Measurements from ENCODE around the gene ACTL6B.

The ACTL6B gene

GRCh38 chr7:100599911-100600729, 56.1 kb downstream of the ACTL6B start:
- DNase-seq: no peak

GRCh38 chr7:100598425-100598824, 57.8 kb downstream of the ACTL6B start:
- no peak for DNase-seq

GRCh38 chr7:100595188-100595587, 61.1 kb downstream of the ACTL6B start:
- no peak for DNase-seq

Data from stimulated activated CD4-positive, alpha-beta T cell treated with anti-CD3 and anti-CD28 coated beads, Interleukin-4, amount 100 ng/mL, for 1 hour (primary cell).